ENCODE results near the gene USP11. TPM values are rescaled to one million over a fixed set of nuclear protein-coding genes. Genes with fewer than 3 reads are reported as not detected.

The USP11 gene
- total and polyA plus RNA-seq, 2 of the 8 experiments (the other 6 are each of a cell fraction or from before 2014, with no cell fraction given), result 40.9 to 84.0 TPM

DNA sequence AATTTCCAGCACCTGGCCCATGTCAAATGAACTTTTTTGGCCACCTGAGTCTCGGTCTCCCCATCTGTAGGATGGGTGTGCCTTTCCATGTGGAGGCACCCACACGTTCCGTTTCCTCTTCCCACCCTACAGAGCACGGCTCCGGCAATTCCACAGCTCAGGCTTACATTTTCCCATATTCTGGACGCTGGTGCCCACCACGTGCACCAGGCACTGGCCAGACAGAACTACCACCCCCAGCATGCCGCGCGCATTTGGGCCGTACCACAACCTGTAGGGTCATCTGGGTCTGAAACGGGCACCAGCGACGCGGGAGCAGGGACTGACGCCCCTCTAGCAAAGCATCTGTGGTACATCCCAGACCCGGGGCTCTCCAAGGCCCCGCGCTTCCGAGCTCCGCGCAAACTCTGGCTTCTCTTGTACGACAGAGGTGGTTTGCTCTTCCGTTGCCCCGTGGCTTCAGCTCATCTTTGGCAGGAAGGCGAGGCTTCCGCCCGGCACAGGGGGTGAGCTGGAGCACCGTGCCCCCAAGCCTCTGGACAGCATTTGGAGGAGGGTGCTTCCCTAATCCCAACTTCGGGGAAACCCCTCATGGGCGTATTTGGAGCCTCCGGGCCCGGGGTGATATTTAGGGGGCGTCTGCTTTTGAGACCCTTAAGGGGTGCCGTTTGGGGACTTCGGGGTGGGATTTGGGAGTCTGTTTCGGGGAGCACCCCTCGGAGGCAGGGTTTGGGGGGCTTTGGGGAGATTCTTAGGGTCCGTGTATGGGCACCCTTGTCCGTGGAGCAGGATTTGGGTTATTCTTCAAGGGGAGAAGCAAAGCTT, 42.2 kb upstream of the USP11 start (continued):
- TF ChIP-seq RFX5 (IDR thresholded peaks at IDR 0.05; ENCODE audit: borderline replicate concordance, low read depth, low read length), result no peak
- TF ChIP-seq, protein P1, sequence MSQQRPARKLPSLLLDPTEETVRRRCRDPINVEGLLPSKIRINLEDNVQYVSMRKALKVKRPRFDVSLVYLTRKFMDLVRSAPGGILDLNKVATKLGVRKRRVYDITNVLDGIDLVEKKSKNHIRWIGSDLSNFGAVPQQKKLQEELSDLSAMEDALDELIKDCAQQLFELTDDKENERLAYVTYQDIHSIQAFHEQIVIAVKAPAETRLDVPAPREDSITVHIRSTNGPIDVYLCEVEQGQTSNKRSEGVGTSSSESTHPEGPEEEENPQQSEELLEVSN (IDR thresholded peaks at IDR 0.05), result no peak
- TF ChIP-seq HDAC6 (IDR thresholded peaks at IDR 0.05; ENCODE audit: low read depth, low read length), result no peak
- no peak for TF ChIP-seq ATF3 (IDR thresholded peaks at IDR 0.05; ENCODE audit: insufficient read depth, low read depth, low read length)
- TF ChIP-seq JUN (IDR thresholded peaks at IDR 0.05; ENCODE audit: low read depth, low read length), result no peak
- TF ChIP-seq RNF2 (IDR thresholded peaks at IDR 0.05; ENCODE audit: borderline replicate concordance, low read depth, low read length, missing control alignments, poor library complexity, severe bottlenecking), result no peak
- TF ChIP-seq, protein P2, sequence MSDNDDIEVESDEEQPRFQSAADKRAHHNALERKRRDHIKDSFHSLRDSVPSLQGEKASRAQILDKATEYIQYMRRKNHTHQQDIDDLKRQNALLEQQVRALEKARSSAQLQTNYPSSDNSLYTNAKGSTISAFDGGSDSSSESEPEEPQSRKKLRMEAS (IDR thresholded peaks at IDR 0.05), result peak; percentile 94
- TF ChIP-seq YY1 (IDR thresholded peaks at IDR 0.05; ENCODE audit: low read depth, low read length), result 0 out of 2 replicates have a peak, but pooled peaks have one; percentile 42
- no peak for TF ChIP-seq CBX5 (IDR thresholded peaks at IDR 0.05; ENCODE audit: low read depth, low read length)
- TF ChIP-seq CTCF (IDR thresholded peaks at IDR 0.05; ENCODE audit: control extremely low read depth in 1 of 3, insufficient read depth in 1 of 3, low read depth in 1 of 3, low read length in 3 of 3), result no peak
- peak; percentile 68 for TF ChIP-seq TBP (IDR thresholded peaks at IDR 0.05; ENCODE audit: low read depth, low read length)
- TF ChIP-seq CREB1 (IDR thresholded peaks at IDR 0.05), result peak; percentile 63

Data from H1 (cell line).